Measurements from ENCODE around the gene CLDN20.
"Not testable (repeated sequence)": the region's sequence is repeated elsewhere in the genome, so short reads cannot be mapped to it uniquely, and the experiment has no call there.

CLDN20 gene

DNA sequence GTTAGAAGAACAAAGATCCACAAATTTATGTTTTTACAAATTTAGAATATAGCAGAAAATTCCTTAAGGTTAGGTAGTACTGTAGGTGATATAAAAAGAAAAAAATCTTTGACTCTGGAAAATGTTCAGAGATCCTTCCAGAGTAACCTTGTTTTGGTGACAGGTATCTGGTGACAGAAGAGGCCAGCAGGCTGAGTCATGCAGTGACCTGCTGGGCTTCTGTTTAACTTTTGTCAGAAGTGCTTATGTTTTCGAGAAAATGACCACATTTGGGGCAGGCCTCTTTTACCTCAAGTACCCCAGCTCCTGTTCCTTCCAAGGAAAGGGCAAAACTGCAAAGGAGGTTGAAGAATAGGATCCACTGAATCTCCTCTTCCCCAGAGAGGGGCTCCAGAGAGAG, 10.5 kb upstream of the CLDN20 start:
- Mint-ChIP-seq H3K27ac (no peak overlapping the region), H3K36me3 (ENCODE audit: low read depth) (peaks cover 20% of the 10 kb centered on the region), H3K27me3 (ENCODE audit: low read depth) (no peaks in the 10 kb centered on the region)

GRCh38 chr6:155254139-155254538, 9.7 kb upstream of the CLDN20 start:
- H3K36me3 Mint-ChIP-seq (ENCODE audit: low read depth): peaks cover 20% of the 10 kb centered on the region
- no peaks in the 10 kb centered on the region for H3K9me3 Mint-ChIP-seq
- no peak overlapping the region for H3K27ac Mint-ChIP-seq
- H3K4me3 Mint-ChIP-seq: no peak overlapping the region
- H3K4me1 Mint-ChIP-seq (ENCODE audit: low read depth): peaks cover 1% of the 10 kb centered on the region
- H3K27me3 Mint-ChIP-seq (ENCODE audit: low read depth): no peaks in the 10 kb centered on the region

More for the DNA sequence above, 10.5 kb upstream of the CLDN20 start:
- Mint-ChIP-seq H3K4me1 (ENCODE audit: low read depth) (peaks cover 1% of the 10 kb centered on the region), H3K9me3 (no peaks in the 10 kb centered on the region), H3K4me3 (no peak overlapping the region)

DNA sequence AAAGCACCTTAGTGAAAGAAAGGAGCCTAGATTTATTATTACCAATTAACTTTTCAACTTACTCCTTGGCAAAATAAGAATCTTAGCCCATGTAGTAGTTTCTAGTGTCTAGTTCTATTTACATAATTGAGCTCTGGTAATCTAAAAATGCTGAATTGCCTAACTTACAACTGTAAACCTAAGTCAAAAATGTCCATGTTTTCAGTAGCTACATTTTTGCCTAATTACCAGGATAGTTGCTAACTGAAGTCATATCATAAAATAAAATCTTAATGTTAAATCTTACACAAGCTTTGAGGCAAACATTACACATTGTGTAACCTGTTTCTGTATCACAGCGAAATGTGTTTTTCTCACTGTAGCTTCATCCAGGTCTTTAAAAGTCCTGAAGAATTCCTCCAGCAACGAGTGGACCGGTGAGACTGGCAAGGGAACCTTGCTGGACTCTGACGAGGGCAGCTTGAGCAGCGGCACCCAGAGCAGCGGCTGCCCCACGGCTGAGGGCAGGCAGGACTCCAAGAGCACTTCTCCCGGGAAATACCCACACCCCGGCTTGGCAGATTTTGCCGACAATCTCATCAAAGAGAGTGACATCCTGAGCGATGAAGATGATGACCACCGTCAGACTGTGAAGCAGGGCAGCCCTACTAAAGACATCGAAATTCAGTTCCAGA, 7.6 kb upstream of the CLDN20 start:
- H3K4me3 Mint-ChIP-seq: no peak overlapping the region
- no peak overlapping the region for H3K27ac Mint-ChIP-seq
- peaks cover 4% of the 10 kb centered on the region for H3K4me1 Mint-ChIP-seq (ENCODE audit: low read depth)
- no peaks in the 10 kb centered on the region for H3K27me3 Mint-ChIP-seq (ENCODE audit: low read depth)
- no peaks in the 10 kb centered on the region for H3K9me3 Mint-ChIP-seq
- peaks cover 16% of the 10 kb centered on the region for H3K36me3 Mint-ChIP-seq (ENCODE audit: low read depth)

- Mint-ChIP-seq H3K27me3 (ENCODE audit: low read depth) (no peaks in the 10 kb centered on the region), H3K4me1 (ENCODE audit: low read depth) (peaks cover 7% of the 10 kb centered on the region), H3K27ac (no peak overlapping the region), H3K4me3 (no peak overlapping the region), H3K36me3 (ENCODE audit: low read depth) (peaks cover 16% of the 10 kb centered on the region), H3K9me3 (no peaks in the 10 kb centered on the region)
These were observed 6.0 kb upstream of the CLDN20 start for GRCh38 chr6:155257796-155258195.

- H3K36me3 Mint-ChIP-seq (ENCODE audit: low read depth): peaks cover 15% of the 10 kb centered on the region
- H3K9me3 Mint-ChIP-seq: no peaks in the 10 kb centered on the region
- peaks cover 7% of the 10 kb centered on the region for H3K4me1 Mint-ChIP-seq (ENCODE audit: low read depth)
- H3K27me3 Mint-ChIP-seq (ENCODE audit: low read depth): no peaks in the 10 kb centered on the region
- no peak overlapping the region for H3K4me3 Mint-ChIP-seq
- no peak overlapping the region for H3K27ac Mint-ChIP-seq
These were observed 4.6 kb upstream of the CLDN20 start for GRCh38 chr6:155259204-155259603.

DNA sequence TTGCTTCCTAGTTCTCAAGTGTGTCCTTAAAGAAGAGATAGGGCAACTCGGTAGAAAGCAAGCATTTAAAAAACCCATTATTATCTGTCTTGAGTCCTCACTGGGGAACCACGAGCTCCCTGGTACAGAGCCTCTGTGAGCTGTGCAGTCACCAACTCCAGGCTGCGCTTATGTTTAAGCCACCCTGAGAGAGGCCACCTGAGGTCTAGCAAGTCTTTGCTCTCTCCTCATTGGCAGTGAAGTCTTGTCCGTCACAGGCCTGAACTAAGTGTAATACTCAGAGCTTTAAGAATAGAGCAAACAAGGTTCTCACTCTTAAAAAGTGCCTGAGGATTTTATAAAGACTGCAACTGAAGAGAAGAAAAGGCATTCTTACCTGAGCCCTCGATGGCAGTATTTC, 3.9 kb upstream of the CLDN20 start:
- Mint-ChIP-seq H3K9me3 (no peaks in the 10 kb centered on the region), H3K27me3 (ENCODE audit: low read depth) (no peaks in the 10 kb centered on the region), H3K4me1 (ENCODE audit: low read depth) (peaks cover 6% of the 10 kb centered on the region), H3K4me3 (no peak overlapping the region), H3K36me3 (ENCODE audit: low read depth) (peaks cover 12% of the 10 kb centered on the region), H3K27ac (no peak overlapping the region)

GRCh38 chr6:155260686-155261085, 3.1 kb upstream of the CLDN20 start:
- H3K27ac Mint-ChIP-seq: no peak overlapping the region

GRCh38 chr6:155261111-155261900, 2.5 kb upstream of the CLDN20 start:
- H3K36me3 Mint-ChIP-seq (ENCODE audit: low read depth): peaks cover 11% of the 10 kb centered on the region
- H3K4me1 Mint-ChIP-seq (ENCODE audit: low read depth): peaks cover 6% of the 10 kb centered on the region
- H3K9me3 Mint-ChIP-seq: no peaks in the 10 kb centered on the region
- H3K27me3 Mint-ChIP-seq (ENCODE audit: low read depth): no peaks in the 10 kb centered on the region
- no peak overlapping the region for H3K4me3 Mint-ChIP-seq
- H3K27ac Mint-ChIP-seq: no peak overlapping the region

More at GRCh38 chr6:155260686-155261085, 3.1 kb upstream of the CLDN20 start:
- Mint-ChIP-seq H3K36me3 (ENCODE audit: low read depth) (peaks cover 11% of the 10 kb centered on the region), H3K9me3 (no peaks in the 10 kb centered on the region), H3K4me3 (no peak overlapping the region), H3K4me1 (ENCODE audit: low read depth) (peaks cover 6% of the 10 kb centered on the region), H3K27me3 (ENCODE audit: low read depth) (no peaks in the 10 kb centered on the region)

DNA sequence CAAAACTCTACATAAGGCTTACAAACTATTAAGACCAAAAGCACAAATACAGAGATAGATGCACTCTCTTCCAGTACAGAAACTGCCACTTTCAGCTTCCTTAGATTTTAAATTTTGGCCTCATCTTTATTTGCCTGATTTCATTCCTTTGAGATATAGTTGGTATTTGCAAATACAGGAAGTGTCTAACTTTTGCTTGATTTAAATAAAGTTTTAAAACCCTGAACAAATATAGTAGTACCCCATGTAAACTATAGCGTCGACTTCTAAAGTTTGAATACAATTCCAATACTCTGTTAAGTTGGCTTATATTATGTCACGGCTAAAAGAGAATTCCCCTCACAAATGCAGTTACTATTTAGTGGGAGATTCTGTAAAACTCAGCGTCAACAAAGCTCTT, 1.2 kb upstream of the CLDN20 start:
- peaks cover 6% of the 10 kb centered on the region for H3K4me1 Mint-ChIP-seq (ENCODE audit: low read depth)
- no peaks in the 10 kb centered on the region for H3K27me3 Mint-ChIP-seq (ENCODE audit: low read depth)
- H3K9me3 Mint-ChIP-seq: no peaks in the 10 kb centered on the region
- peaks cover 7% of the 10 kb centered on the region for H3K36me3 Mint-ChIP-seq (ENCODE audit: low read depth)
- no peak overlapping the region for H3K27ac Mint-ChIP-seq
- H3K4me3 Mint-ChIP-seq: no peak overlapping the region

DNA sequence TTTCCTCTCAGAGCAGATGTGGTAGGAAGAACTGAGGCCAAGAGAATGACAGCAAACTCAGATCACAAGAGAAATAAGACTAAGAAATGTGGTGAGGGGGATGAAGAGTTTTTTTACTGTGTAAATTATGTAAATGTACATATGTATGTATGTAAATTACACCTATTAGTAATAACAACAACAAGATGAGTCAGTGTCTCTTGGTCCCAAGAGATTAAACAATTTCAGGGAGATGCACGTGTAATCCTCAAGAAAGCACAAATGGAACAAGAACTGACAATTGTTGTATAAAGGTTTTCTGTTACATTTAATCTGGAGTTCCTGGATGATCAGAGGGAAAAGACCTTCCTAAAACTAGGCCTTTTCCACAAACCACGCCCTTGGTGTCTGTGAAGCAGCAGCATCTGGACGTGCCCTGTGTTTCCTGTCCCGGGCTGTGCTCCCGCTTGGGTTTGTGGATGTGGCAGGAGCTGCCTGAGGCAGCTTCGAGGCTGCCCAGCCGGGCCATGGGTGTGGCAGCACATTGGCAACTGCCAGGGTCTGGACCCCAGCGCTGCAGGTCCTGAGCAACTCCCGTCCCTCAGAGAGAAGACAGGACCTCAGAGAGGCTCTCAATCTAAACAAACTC, 994 bp downstream of the CLDN20 start:
- no peaks in the 10 kb centered on the region for H3K9me3 Mint-ChIP-seq
- no peak overlapping the region for H3K4me3 Mint-ChIP-seq
- H3K36me3 Mint-ChIP-seq (ENCODE audit: low read depth): peaks cover 6% of the 10 kb centered on the region
- H3K4me1 Mint-ChIP-seq (ENCODE audit: low read depth): peaks cover 9% of the 10 kb centered on the region
- H3K27me3 Mint-ChIP-seq (ENCODE audit: low read depth): no peaks in the 10 kb centered on the region
- no peak overlapping the region for H3K27ac Mint-ChIP-seq

GRCh38 chr6:155265843-155266535, 2.2 kb downstream of the CLDN20 start:
- H3K27me3 Mint-ChIP-seq (ENCODE audit: low read depth): no peaks in the 10 kb centered on the region
- no peaks in the 10 kb centered on the region for H3K9me3 Mint-ChIP-seq
- peaks cover 8% of the 10 kb centered on the region for H3K4me1 Mint-ChIP-seq (ENCODE audit: low read depth)
- H3K36me3 Mint-ChIP-seq (ENCODE audit: low read depth): peaks cover 9% of the 10 kb centered on the region
- no peak overlapping the region for H3K27ac Mint-ChIP-seq
- no peak overlapping the region for H3K4me3 Mint-ChIP-seq

DNA sequence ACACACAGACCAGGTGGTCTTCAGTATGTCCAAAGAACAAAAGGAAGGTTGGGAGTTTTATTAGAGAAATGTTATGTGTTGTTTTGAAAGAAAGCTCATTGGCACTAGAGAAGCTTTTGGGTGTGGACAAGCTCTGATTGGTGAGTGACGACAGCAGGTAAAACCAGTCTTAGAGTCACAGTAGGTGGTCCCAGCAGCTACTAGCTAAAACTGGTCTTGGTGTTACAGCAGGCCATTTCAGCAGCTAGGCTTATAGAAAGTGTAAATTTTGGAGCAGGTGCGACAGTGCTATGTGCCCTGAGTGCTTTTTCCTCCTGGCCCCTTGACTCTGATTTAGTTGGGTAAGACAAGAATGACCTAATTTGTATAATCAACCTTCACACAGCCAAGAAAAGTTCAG, 3.6 kb downstream of the CLDN20 start:
- peaks cover 5% of the 10 kb centered on the region for H3K4me1 Mint-ChIP-seq (ENCODE audit: low read depth)
- H3K9me3 Mint-ChIP-seq: no peaks in the 10 kb centered on the region
- no peak overlapping the region for H3K4me3 Mint-ChIP-seq
- peaks cover 9% of the 10 kb centered on the region for H3K36me3 Mint-ChIP-seq (ENCODE audit: low read depth)
- H3K27ac Mint-ChIP-seq: no peak overlapping the region
- no peaks in the 10 kb centered on the region for H3K27me3 Mint-ChIP-seq (ENCODE audit: low read depth)

GRCh38 chr6:155268088-155268867, 4.5 kb downstream of the CLDN20 start:
- H3K27ac Mint-ChIP-seq; H3K4me1 Mint-ChIP-seq (ENCODE audit: low read depth); H3K9me3 Mint-ChIP-seq; H3K27me3 Mint-ChIP-seq (ENCODE audit: low read depth); H3K4me3 Mint-ChIP-seq: not testable (repeated sequence)
- peaks cover 11% of the 10 kb centered on the region for H3K36me3 Mint-ChIP-seq (ENCODE audit: low read depth)

GRCh38 chr6:155269765-155270164, 6.0 kb downstream of the CLDN20 start:
- Mint-ChIP-seq H3K36me3 (ENCODE audit: low read depth) (peaks cover 12% of the 10 kb centered on the region), H3K27ac (peak overlapping the region; percentile 5)

More at GRCh38 chr6:155269765-155270164, 6.0 kb downstream of the CLDN20 start:
- peaks cover 9% of the 10 kb centered on the region for H3K4me1 Mint-ChIP-seq (ENCODE audit: low read depth)
- H3K27me3 Mint-ChIP-seq (ENCODE audit: low read depth): no peaks in the 10 kb centered on the region
- H3K4me3 Mint-ChIP-seq: no peak overlapping the region
- no peaks in the 10 kb centered on the region for H3K9me3 Mint-ChIP-seq
